Measurements from ENCODE around the gene S100A2.

S100A2 gene

DNA sequence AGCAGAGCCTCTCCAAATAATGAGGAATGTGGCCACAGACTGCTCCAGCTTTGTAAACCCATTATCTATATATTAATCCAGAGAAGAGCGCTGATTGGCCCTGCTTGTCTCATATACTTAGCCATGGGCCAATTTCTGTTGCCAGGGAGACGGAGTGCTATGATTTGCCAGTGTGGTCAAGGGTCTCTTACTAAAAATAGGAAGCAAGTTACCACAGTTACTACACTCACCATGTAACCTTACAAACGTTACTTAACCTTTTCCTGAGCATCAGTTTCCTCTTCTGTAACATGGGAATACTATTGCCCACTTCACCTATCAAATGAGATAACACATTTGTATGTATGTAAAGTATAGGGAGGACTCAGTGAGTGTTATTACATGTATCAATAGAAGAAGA is 7.7 kb upstream of the S100A2 start:
- H3K4me1 ChIP-seq, result no peaks in the 10 kb centered on the region
- H3K4me2 ChIP-seq (ENCODE audit: low read length), result no peak overlapping the region
- H3K79me2 ChIP-seq, result no peaks in the 10 kb centered on the region
- no peaks in the 10 kb centered on the region for H3K9me3 ChIP-seq (ENCODE audit: control insufficient read depth, low read length)
- TF ChIP-seq, protein P1, sequence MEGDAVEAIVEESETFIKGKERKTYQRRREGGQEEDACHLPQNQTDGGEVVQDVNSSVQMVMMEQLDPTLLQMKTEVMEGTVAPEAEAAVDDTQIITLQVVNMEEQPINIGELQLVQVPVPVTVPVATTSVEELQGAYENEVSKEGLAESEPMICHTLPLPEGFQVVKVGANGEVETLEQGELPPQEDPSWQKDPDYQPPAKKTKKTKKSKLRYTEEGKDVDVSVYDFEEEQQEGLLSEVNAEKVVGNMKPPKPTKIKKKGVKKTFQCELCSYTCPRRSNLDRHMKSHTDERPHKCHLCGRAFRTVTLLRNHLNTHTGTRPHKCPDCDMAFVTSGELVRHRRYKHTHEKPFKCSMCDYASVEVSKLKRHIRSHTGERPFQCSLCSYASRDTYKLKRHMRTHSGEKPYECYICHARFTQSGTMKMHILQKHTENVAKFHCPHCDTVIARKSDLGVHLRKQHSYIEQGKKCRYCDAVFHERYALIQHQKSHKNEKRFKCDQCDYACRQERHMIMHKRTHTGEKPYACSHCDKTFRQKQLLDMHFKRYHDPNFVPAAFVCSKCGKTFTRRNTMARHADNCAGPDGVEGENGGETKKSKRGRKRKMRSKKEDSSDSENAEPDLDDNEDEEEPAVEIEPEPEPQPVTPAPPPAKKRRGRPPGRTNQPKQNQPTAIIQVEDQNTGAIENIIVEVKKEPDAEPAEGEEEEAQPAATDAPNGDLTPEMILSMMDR (IDR thresholded peaks at IDR 0.05), result no peak
- no peaks in the 10 kb centered on the region for H3K36me3 ChIP-seq (ENCODE audit: control insufficient read depth, insufficient read depth, low read length)
- no peak overlapping the region for H3K9ac ChIP-seq
- H2AFZ ChIP-seq, result no peak overlapping the region
- H3K4me3 ChIP-seq (ENCODE audit: low read depth, low read length), result no peak overlapping the region
- H3K27ac ChIP-seq, result no peak overlapping the region
- no peaks in the 10 kb centered on the region for H3K27me3 ChIP-seq (ENCODE audit: control insufficient read depth, insufficient read depth, low read length)

DNA sequence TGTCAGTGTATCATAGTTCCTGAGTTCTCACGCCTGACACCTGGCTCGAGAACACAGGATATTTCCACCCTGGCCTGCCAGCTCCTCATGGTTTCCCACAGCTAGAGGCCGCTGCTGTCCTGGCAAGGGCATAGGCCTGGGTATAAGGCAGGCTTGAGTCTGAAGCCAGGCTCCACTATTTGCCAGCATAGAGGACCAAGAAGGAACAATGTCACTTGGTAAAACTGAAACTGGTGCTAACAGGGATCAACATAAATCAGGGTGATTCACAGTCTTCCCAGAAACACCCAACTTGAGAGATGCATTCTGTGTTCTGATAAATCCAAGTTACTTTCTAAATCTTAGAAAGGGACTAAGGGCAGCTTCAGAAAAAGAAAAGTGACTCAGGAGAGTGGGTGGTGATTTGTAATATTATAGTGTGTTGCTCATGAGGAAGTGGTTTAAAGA is 6.9 kb upstream of the S100A2 start:
- TF ChIP-seq, protein P1 (IDR thresholded peaks at IDR 0.05), result peak; percentile 84
- Histone ChIP-seq H3K4me3 (ENCODE audit: low read depth, low read length) (no peak overlapping the region), H3K79me2 (no peaks in the 10 kb centered on the region), H3K27me3 (ENCODE audit: control insufficient read depth, insufficient read depth, low read length) (no peaks in the 10 kb centered on the region), H3K9me3 (ENCODE audit: control insufficient read depth, low read length) (no peaks in the 10 kb centered on the region), H3K9ac (peak overlapping the region; percentile 28), H3K27ac (peak overlapping the region; percentile 24), H2AFZ (peak overlapping the region; percentile 46), H3K4me1 (no peaks in the 10 kb centered on the region), H3K4me2 (ENCODE audit: low read length) (no peak overlapping the region), H3K36me3 (ENCODE audit: control insufficient read depth, insufficient read depth, low read length) (no peaks in the 10 kb centered on the region)

DNA sequence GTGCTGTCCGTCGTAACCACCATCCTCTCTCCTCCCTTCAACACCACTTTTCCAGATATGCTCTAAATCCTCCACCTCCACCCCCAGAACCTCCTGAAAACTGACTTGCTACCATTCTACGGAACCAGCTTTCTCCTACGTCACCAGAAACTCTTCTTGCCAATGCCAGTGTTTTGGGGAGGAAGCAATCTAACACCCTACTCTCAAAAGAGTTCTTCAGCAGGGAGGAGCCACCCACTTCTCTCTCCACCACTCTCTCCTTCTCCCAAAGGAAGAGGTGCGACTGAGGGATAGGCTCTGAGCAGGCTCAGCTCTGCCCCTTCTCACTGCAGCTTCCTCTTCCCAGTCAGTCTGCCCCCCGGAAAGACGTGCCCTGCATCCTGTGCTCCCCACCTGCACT is 6.1 kb upstream of the S100A2 start:
- Histone ChIP-seq H3K79me2 (no peaks in the 10 kb centered on the region), H2AFZ (no peak overlapping the region), H3K9me3 (ENCODE audit: control insufficient read depth, low read length) (no peaks in the 10 kb centered on the region), H3K4me1 (no peaks in the 10 kb centered on the region), H3K27ac (no peak overlapping the region), H3K36me3 (ENCODE audit: control insufficient read depth, insufficient read depth, low read length) (no peaks in the 10 kb centered on the region), H3K4me2 (ENCODE audit: low read length) (no peak overlapping the region), H3K9ac (no peak overlapping the region), H3K4me3 (ENCODE audit: low read depth, low read length) (no peak overlapping the region), H3K27me3 (ENCODE audit: control insufficient read depth, insufficient read depth, low read length) (no peaks in the 10 kb centered on the region)
- TF ChIP-seq, protein P1 (IDR thresholded peaks at IDR 0.05), result no peak

DNA sequence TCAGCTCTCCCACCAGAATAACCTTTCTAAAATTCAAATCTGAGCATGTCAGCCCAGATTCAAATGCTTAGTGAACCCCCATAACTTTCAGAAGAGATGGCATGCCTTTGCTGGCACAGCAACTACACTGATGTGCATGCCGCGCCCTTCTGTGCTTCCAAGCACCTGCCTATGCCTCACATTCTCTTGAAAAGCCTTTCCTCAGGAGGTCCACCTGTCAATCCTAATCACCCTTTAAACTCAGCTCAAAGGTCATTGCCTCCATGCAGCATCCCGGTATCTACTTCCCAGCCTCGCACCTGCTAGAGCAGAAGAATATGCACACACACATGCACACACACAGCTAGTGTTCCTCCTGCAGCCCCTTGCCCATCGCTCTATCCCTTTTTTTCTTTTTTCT is 5.2 kb upstream of the S100A2 start:
- H3K4me1 ChIP-seq, result no peaks in the 10 kb centered on the region
- H3K27me3 ChIP-seq (ENCODE audit: control insufficient read depth, insufficient read depth, low read length), result no peaks in the 10 kb centered on the region
- H3K79me2 ChIP-seq, result no peaks in the 10 kb centered on the region
- no peak overlapping the region for H3K4me3 ChIP-seq (ENCODE audit: low read depth, low read length)
- H2AFZ ChIP-seq, result no peak overlapping the region
- H3K36me3 ChIP-seq (ENCODE audit: control insufficient read depth, insufficient read depth, low read length), result no peaks in the 10 kb centered on the region
- no peak overlapping the region for H3K9ac ChIP-seq
- no peaks in the 10 kb centered on the region for H3K9me3 ChIP-seq (ENCODE audit: control insufficient read depth, low read length)
- TF ChIP-seq, protein P1 (IDR thresholded peaks at IDR 0.05), result no peak
- no peak overlapping the region for H3K4me2 ChIP-seq (ENCODE audit: low read length)
- H3K27ac ChIP-seq, result no peak overlapping the region

DNA sequence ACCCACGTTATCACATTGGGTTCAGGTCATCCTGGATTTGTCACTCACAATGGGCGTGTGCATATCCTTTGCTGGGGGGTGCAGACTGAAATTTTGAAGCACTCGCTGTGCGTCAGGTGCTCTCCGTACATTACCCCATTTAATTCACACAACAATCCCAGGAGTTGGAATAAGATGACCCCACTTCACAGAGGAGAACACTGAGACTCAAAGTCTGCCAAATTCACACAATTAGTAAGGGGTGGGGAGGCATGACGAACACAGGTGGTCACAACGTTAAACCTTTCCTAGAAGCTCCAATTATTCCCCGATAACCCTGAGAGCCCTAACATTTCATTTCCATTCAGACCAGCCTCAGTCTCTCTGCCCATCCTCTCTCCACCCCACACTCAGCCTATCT is 3.8 kb upstream of the S100A2 start:
- Histone ChIP-seq H3K36me3 (ENCODE audit: control insufficient read depth, insufficient read depth, low read length) (no peaks in the 10 kb centered on the region), H3K4me1 (no peaks in the 10 kb centered on the region), H3K9ac (no peak overlapping the region), H3K27me3 (ENCODE audit: control insufficient read depth, insufficient read depth, low read length) (no peaks in the 10 kb centered on the region), H3K27ac (no peak overlapping the region), H3K4me2 (ENCODE audit: low read length) (no peak overlapping the region), H3K79me2 (no peaks in the 10 kb centered on the region), H2AFZ (no peak overlapping the region), H3K4me3 (ENCODE audit: low read depth, low read length) (no peak overlapping the region), H3K9me3 (ENCODE audit: control insufficient read depth, low read length) (no peaks in the 10 kb centered on the region)
- TF ChIP-seq, protein P1 (IDR thresholded peaks at IDR 0.05), result no peak
